H1 (cell line): ENCODE data around the gene NME9. TPM values are rescaled to one million over a fixed set of nuclear protein-coding genes. Genes with fewer than 3 reads are reported as not detected.

Source experiments
- CTCF ChIA-PET: fragments of 300-600 bp; sonication (Branson Sonifier 250); formaldehyde crosslinking; loops from one replicate; lab custom pipeline; 2021; ENCODE audit not compliant: partially characterized antibody; lab: Charles Lee
- POLR2A ChIA-PET: fragments of 300-600 bp; sonication (Branson Sonifier 250); formaldehyde crosslinking; loops from one replicate; lab custom pipeline; 2021; ENCODE audit warnings: inconsistent platforms; ENCODE audit not compliant: partially characterized antibody; lab: Charles Lee
- DNase-seq, 2 experiments: peaks; one replicate each; pipeline versions ENCODE4 v3.0.0 to v3.0.0-alpha.2; 2010 to 2022; ENCODE audit warnings: low spot score in 2 of 2, low read depth in 1 of 2, mixed read lengths in 1 of 2
- FAIRE-seq: peaks from 2 replicates; lab custom pipeline; 2011; peaks lifted over from hg19 to GRCh38; lab: Jason Lieb, UNC
- H2AFZ ChIP-seq: 2 replicates; pipeline ENCODE4 v1.8.1; 2012; ENCODE audit warnings: low read length, inconsistent platforms
- H2AK5ac ChIP-seq: 2 replicates; pipeline ENCODE4 v1.6.1; 2013; ENCODE audit warnings: low read depth, low read length
- H2BK120ac ChIP-seq: replicated peaks from 2 replicates; pipeline ENCODE3; 2013; ENCODE audit warnings: low read depth, low read length, inconsistent platforms
- H2BK12ac ChIP-seq: 2 replicates; pipeline ENCODE4 v1.6.1; 2013; ENCODE audit warnings: low read depth, low read length
- H2BK15ac ChIP-seq: 2 replicates; pipeline ENCODE4 v1.6.1; 2013; ENCODE audit warnings: low read length
- H2BK20ac ChIP-seq: 2 replicates; pipeline ENCODE4 v1.6.1; 2013; ENCODE audit warnings: low read length
- H2BK5ac ChIP-seq: 2 replicates; pipeline ENCODE4 v1.6.1; 2013; ENCODE audit warnings: low read depth, low read length
- H3K14ac ChIP-seq: 2 replicates; pipeline ENCODE4 v1.6.1; 2013; ENCODE audit warnings: inconsistent platforms; ENCODE audit not compliant: insufficient read length
- H3K18ac ChIP-seq: 2 replicates; pipeline ENCODE4 v1.6.1; 2013; ENCODE audit warnings: low read length; ENCODE audit errors: extremely low read depth
- H3K23ac ChIP-seq: 2 replicates; pipeline ENCODE4 v1.6.1; 2013; ENCODE audit warnings: inconsistent platforms; ENCODE audit not compliant: insufficient read length
- H3K23me2 ChIP-seq: 2 replicates; pipeline ENCODE4 v1.6.1; 2013; ENCODE audit warnings: low read depth, low read length
- H3K27ac ChIP-seq: 2 replicates; pipeline ENCODE4 v1.6.1; 2011; ENCODE audit warnings: low read depth, low read length, inconsistent platforms
- H3K27me3 ChIP-seq, 4 experiments: replicated peaks in 1 of 4; 1 replicate in 1 of 4; 2 replicates in 3 of 4; pipeline versions ENCODE4 v1.6.1 to v1.8.1; 2011 to 2013; ENCODE audit warnings: low read length in 3 of 4, mild to moderate bottlenecking in 3 of 4, inconsistent platforms in 2 of 4, mixed read lengths in 2 of 4, moderate library complexity in 1 of 4; ENCODE audit not compliant: control insufficient read depth in 3 of 4, insufficient read depth in 3 of 4; ENCODE audit errors: extremely low read depth in 1 of 4
- H3K36me3 ChIP-seq, 4 experiments: 2 replicates each; pipeline versions ENCODE4 v1.6.1 to v1.8.1; 2011 to 2013; ENCODE audit warnings: mild to moderate bottlenecking in 4 of 4, low read length in 3 of 4, moderate library complexity in 2 of 4, control low read depth in 1 of 4, inconsistent platforms in 1 of 4; ENCODE audit not compliant: insufficient read depth in 4 of 4, control insufficient read depth in 2 of 4
- H3K4ac ChIP-seq: replicated peaks from 2 replicates; pipeline ENCODE3; 2013; ENCODE audit warnings: low read length, low read depth, mixed read lengths, inconsistent platforms; ENCODE audit not compliant: insufficient read length
- H3K4me1 ChIP-seq, 4 experiments: replicated peaks in 1 of 4; 1 replicate in 1 of 4; 2 replicates in 3 of 4; pipeline versions ENCODE4 v1.6.1 to v1.8.1; 2011 to 2013; ENCODE audit warnings: low read length in 3 of 4, inconsistent platforms in 2 of 4, mixed read lengths in 1 of 4; ENCODE audit not compliant: insufficient read depth in 4 of 4, control insufficient read depth in 3 of 4
- H3K4me2 ChIP-seq, 2 experiments: 2 replicates each; pipeline versions ENCODE4 v1.6.1 to v1.8.1; 2011 to 2013; ENCODE audit warnings: low read depth in 2 of 2, low read length in 2 of 2, control low read depth in 1 of 2, inconsistent platforms in 1 of 2, mild to moderate bottlenecking in 1 of 2; ENCODE audit not compliant: insufficient read depth in 1 of 2
- H3K4me3 ChIP-seq, 4 experiments: fragments of 200-600, 300-600 bp in 1 of 4; sonication (generic), shearing (Covaris generic), sonication (Bioruptor Twin) in 1 of 4; 2 replicates each; pipeline versions ENCODE4 v1.5.1 to v1.8.1; 2011 to 2016; ENCODE audit warnings: low read length in 4 of 4, low read depth in 3 of 4, control low read depth in 2 of 4, inconsistent platforms in 2 of 4, mild to moderate bottlenecking in 2 of 4, mixed read lengths in 1 of 4, moderate library complexity in 1 of 4; ENCODE audit not compliant: insufficient read depth in 2 of 4; ENCODE audit errors: extremely low read depth in 1 of 4
- H3K56ac ChIP-seq: replicated peaks from 2 replicates; pipeline ENCODE3; 2013; ENCODE audit warnings: low read depth, mild to moderate bottlenecking, mixed read lengths, low read length, inconsistent platforms; ENCODE audit not compliant: insufficient read length
- H3K79me1 ChIP-seq: 2 replicates; pipeline ENCODE4 v1.6.1; 2013; ENCODE audit warnings: low read depth, low read length, control low read depth
- H3K79me2 ChIP-seq, 2 experiments: 2 replicates each; pipeline versions ENCODE4 v1.6.1 to v1.8.1; 2012 to 2013; ENCODE audit warnings: low read length in 2 of 2, mild to moderate bottlenecking in 2 of 2, inconsistent platforms in 1 of 2; ENCODE audit not compliant: insufficient read depth in 2 of 2, control insufficient read depth in 1 of 2
- H3K9ac ChIP-seq, 4 experiments: replicated peaks in 1 of 4; 1 replicate in 1 of 4; 2 replicates in 3 of 4; pipeline versions ENCODE4 v1.6.1 to v1.8.1; 2011 to 2013; ENCODE audit warnings: low read depth in 3 of 4, low read length in 3 of 4, control low read depth in 2 of 4, mild to moderate bottlenecking in 2 of 4, moderate library complexity in 2 of 4, inconsistent platforms in 1 of 4; ENCODE audit errors: extremely low read depth in 1 of 4
- H3K9me3 ChIP-seq, 2 experiments: 2 replicates each; pipeline versions ENCODE4 v1.6.1 to v1.8.1; 2012 to 2013; ENCODE audit warnings: mild to moderate bottlenecking in 2 of 2, moderate library complexity in 2 of 2, control low read depth in 1 of 2, inconsistent platforms in 1 of 2, low read depth in 1 of 2, low read length in 1 of 2, mixed read lengths in 1 of 2; ENCODE audit not compliant: insufficient read depth in 2 of 2
- H4K20me1 ChIP-seq, 2 experiments: replicated peaks in 1 of 2; 2 replicates each; pipeline versions ENCODE3 to v1.8.1; 2011 to 2013; ENCODE audit warnings: inconsistent platforms in 2 of 2, low read length in 2 of 2, mild to moderate bottlenecking in 1 of 2; ENCODE audit not compliant: insufficient read depth in 2 of 2, control insufficient read depth in 1 of 2
- H4K5ac ChIP-seq: 2 replicates; pipeline ENCODE4 v1.6.1; 2013; ENCODE audit warnings: low read length, low read depth, mixed read lengths, inconsistent platforms; ENCODE audit not compliant: insufficient read length
- H4K8ac ChIP-seq: 2 replicates; pipeline ENCODE4 v1.8.0; 2013; ENCODE audit warnings: mild to moderate bottlenecking, moderate library complexity, low read length, inconsistent platforms; ENCODE audit not compliant: insufficient read depth; ENCODE audit errors: extremely low read depth
- H4K91ac ChIP-seq: replicated peaks from 2 replicates; pipeline ENCODE3; 2013; ENCODE audit warnings: low read length, mixed read lengths, inconsistent platforms; ENCODE audit not compliant: insufficient read length
- BRCA1 ChIP-seq: IDR thresholded peaks from 2 replicates; pipeline ENCODE4 v1.6.1; 2012; ENCODE audit warnings: low read depth, low read length, improper control_type of control experiment
- JUND ChIP-seq: IDR thresholded peaks from 2 replicates; pipeline ENCODE4 v1.6.1; 2011; ENCODE audit warnings: mild to moderate bottlenecking, improper control_type of control experiment, low read length
- NRF1 ChIP-seq: IDR thresholded peaks from 2 replicates; pipeline ENCODE4 v1.6.1; 2011; ENCODE audit warnings: mild to moderate bottlenecking, low read depth, low read length, improper control_type of control experiment
- SUZ12 ChIP-seq: fragments of 200-600 bp; sonication (generic); IDR thresholded peaks from 2 replicates; pipeline ENCODE4 v1.6.1; 2012; ENCODE audit warnings: mild to moderate bottlenecking, inconsistent platforms, low read length, moderate library complexity, mixed read lengths
- ZNF274 ChIP-seq: IDR thresholded peaks from 2 replicates; pipeline ENCODE4 v1.7.0; 2012; ENCODE audit warnings: low read length, borderline replicate concordance; ENCODE audit errors: extremely low read depth
- polyA plus RNA-seq, 7 experiments: library from polyadenylated mRNA; depleted of rRNA in 3 of 7; stranded (reverse) in 5 of 7; unstranded in 2 of 7; fragments of >200 nt in 5 of 7; fragments of 200-250 nt in 2 of 7; gene quantifications; 1 replicate in 5 of 7; 2 replicates in 1 of 7; 4 replicates in 1 of 7; pipeline versions ENCODE4 v1.2.1 to v1.2.3, GENCODE V29; 2011 to 2013; ENCODE audit warnings: missing spikeins in 2 of 7, mixed read lengths in 2 of 7
- total RNA-seq: library from RNA; stranded (reverse); fragmentation: NEBNext Ultra II Directional; extraction: Animal tissue kit (Norgen Biotek cat#: 25700); gene quantifications from 2 replicates; pipeline ENCODE4 v1.2.1, GENCODE V29; 2021

NME9 gene
- total and polyA plus RNA-seq, 2 of the 8 experiments (the other 6 are each of a cell fraction or from before 2014, with no cell fraction given), result 0.11 TPM; not detected in 1

DNA sequence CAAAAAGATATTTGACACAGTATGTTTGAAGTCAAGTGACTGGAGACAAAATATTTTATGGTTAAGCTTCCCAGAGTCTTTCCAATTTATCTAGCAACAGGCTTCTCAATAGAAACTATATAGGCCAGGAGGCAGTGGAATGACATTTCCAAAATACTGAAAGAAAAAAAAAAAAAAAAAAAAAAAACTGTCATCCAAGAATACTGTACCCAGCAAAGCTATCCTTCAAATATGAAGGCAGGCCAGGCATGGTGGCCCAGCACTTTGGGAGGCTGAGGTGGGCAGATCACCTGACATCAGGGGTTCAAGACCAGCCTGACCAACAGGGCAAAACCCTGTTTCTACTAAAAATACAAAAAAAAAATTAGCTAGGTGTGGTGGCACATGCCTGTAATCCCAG, 20.9 kb downstream of the NME9 start:
- no peak overlapping the region for H3K4me3 ChIP-seq
- no peak overlapping the region for H3K9ac ChIP-seq
- H2BK20ac ChIP-seq, result no peak overlapping the region
- H2BK5ac ChIP-seq, result no peak overlapping the region
- H3K4ac ChIP-seq, result no peak overlapping the region
- H2BK120ac ChIP-seq, result no peak overlapping the region
- no peak overlapping the region for H4K8ac ChIP-seq
- H3K23me2 ChIP-seq, result no peaks in the 10 kb centered on the region
- H2BK12ac ChIP-seq, result no peak overlapping the region
- H3K4me1 ChIP-seq, result no peaks in the 10 kb centered on the region
- H4K5ac ChIP-seq, result no peak overlapping the region
- H3K56ac ChIP-seq, result no peak overlapping the region
- no peak overlapping the region for H3K27ac ChIP-seq
- H3K23ac ChIP-seq, result no peak overlapping the region
- POLR2A ChIA-PET, result no interaction called here
- no peaks in the 10 kb centered on the region for H3K79me1 ChIP-seq
- no peaks in the 10 kb centered on the region; a peak in 2 of 4 replicates for H3K9me3 ChIP-seq
- H2AFZ ChIP-seq, result no peak overlapping the region
- no peak for FAIRE-seq
- peaks cover 0 to 3% of the 10 kb centered on the region in 2 experiments for H4K20me1 ChIP-seq
- no peaks in the 10 kb centered on the region for H3K79me2 ChIP-seq
- H3K4me2 ChIP-seq, result no peak overlapping the region
- DNase-seq, result no peak
- no peak overlapping the region for H2AK5ac ChIP-seq
- CTCF ChIA-PET, result interaction anchor here (0.6 to 0.9 kb wide), 3 partner anchors 24 to 267 kb away, joined by 3 read pairs; no protein-coding TSS in a partner anchor
- no peak overlapping the region for H2BK15ac ChIP-seq
- H3K18ac ChIP-seq, result no peak overlapping the region
- H3K27me3 ChIP-seq, result no peaks in the 10 kb centered on the region
- H4K91ac ChIP-seq, result no peak overlapping the region
- no peak overlapping the region for H3K14ac ChIP-seq
- no peaks in the 10 kb centered on the region for H3K36me3 ChIP-seq
- no peak for TF ChIP-seq NRF1
- no peak for TF ChIP-seq JUND
- no peak for TF ChIP-seq ZNF274
- TF ChIP-seq SUZ12, result no peak
- no peak for TF ChIP-seq BRCA1
